Transverse colon (tissue), 3 donors: Measurements from ENCODE around the gene FAM83C.
A peak's percentile ranks its signal among the peaks of the same experiment; 100 is the strongest.

Source experiments
- CTCF ChIP-seq, 5 experiments: fragments of 200-600 bp in 3 of 5; fragments of 450-650 bp in 2 of 5; sonication (generic) in 3 of 5; IDR thresholded peaks; 1 replicate in 2 of 5; 2 replicates in 3 of 5; pipeline ENCODE4 v1.5.1; 2016 to 2017; ENCODE audit warnings: antibody characterized with exemption in 5 of 5, inconsistent platforms in 3 of 5, mild to moderate bottlenecking in 2 of 5, moderate library complexity in 1 of 5
- EP300 ChIP-seq: sonication (generic); formaldehyde crosslinking; IDR thresholded peaks from one replicate; pipeline ENCODE4 v1.6.1; 2017; ENCODE audit warnings: antibody characterized with exemption, low read depth
- POLR2A ChIP-seq: fragments of 450-650 bp; IDR thresholded peaks from one replicate; pipeline ENCODE4 v1.6.1; 2016; ENCODE audit warnings: antibody characterized with exemption, mild to moderate bottlenecking, moderate library complexity

GRCh38 chr20:35329435-35330139 lies 37.4 kb upstream of the FAM83C start:
- peak; percentile 17 to 55 (median 47) for TF ChIP-seq CTCF (IDR thresholded peaks at IDR 0.05)
- no peak for TF ChIP-seq POLR2A
- no peak for TF ChIP-seq EP300
